Thyroid gland (tissue), 4 donors: Measurements from ENCODE around the gene LCN10.

Experiments
- CTCF ChIP-seq, 6 experiments: fragments of 200-600 bp in 3 of 6; fragments of 450-650 bp in 3 of 6; sonication (generic) in 3 of 6; IDR thresholded peaks; one replicate each; pipeline ENCODE4 v1.5.1; 2016 to 2019; ENCODE audit warnings: antibody characterized with exemption in 6 of 6, mild to moderate bottlenecking in 2 of 6, inconsistent platforms in 1 of 6, moderate library complexity in 1 of 6
- POLR2A ChIP-seq, 2 donors: fragments of 450-650 bp; IDR thresholded peaks; one replicate each; pipeline ENCODE4 v1.6.1; 2017; ENCODE audit warnings: antibody characterized with exemption in 2 of 2, mild to moderate bottlenecking in 2 of 2, moderate library complexity in 1 of 2

GRCh38 chr9:136759001-136759400, 16.3 kb upstream of the LCN10 start:
- TF ChIP-seq CTCF (IDR thresholded peaks at IDR 0.05) (no peak), POLR2A (IDR thresholded peaks at IDR 0.05) (no peak)
